ENCODE results near the gene KRT39.

Gene KRT39

DNA sequence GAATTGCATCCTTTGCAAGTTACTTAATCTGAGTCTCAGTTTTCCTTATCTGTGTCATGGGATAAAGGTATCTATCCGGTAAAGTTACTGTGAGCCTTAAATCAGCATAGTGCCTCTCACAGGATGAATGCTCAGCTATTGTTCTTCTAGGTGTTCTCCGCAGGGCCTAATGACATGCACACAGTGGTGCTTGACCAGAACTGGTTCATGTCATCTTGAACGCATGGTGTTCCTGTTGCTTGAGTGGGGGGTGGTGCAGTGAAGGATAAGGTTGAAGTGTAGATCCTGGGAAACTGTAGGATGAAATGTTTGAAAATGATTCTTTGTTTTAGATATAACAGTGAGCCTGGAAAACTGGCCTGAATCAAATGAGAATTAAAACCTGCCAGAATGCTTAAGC is 13.4 kb upstream of the KRT39 start:
- DNase-seq, result no peak

DNA sequence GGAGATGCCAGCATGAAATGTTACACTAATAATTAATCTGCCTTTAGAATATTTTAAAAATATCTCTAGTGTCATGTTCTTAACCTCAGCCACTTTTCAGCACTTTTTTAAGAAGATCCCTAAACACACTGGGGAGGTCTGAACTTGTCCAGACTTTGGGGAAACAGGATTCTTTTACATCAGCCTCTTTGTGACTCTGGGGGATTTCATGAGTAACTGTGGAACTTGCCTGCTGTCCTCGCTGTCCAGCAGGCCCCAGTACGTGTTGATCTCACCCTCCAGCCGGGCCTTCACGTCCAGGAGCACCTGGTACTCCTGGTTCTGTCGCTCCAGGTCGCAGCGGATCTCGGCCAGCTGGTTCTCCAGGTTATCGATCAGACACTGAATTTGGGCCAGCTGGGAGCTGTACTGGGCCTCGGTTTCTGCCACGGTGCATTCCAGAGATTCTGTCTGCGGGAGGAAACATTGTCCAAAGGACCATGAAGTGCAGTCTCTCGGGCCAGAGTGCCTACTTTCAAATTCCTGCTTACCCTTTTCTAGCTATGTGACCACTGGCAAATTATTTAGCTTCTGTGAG is 11.9 kb upstream of the KRT39 start:
- no peak for DNase-seq

DNA sequence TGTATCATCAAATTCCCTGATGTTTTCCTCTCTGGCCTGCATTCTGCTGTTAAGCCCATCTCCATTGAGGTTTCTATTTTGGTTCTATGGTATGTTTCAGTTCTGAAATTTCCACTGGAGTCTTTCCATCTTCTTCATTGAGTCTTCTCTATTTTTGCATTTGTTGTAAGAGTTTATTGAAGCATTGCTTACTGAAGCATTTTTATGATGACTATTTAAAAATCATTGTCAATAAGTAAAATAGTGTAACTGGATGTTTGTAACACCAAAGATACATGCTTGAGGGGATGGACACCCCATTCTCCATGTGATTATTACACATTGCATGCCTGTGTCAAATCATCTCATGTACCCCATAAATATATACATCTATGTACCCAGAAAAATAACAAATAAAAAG is 8.8 kb upstream of the KRT39 start:
- DNase-seq, result no peak

DNA sequence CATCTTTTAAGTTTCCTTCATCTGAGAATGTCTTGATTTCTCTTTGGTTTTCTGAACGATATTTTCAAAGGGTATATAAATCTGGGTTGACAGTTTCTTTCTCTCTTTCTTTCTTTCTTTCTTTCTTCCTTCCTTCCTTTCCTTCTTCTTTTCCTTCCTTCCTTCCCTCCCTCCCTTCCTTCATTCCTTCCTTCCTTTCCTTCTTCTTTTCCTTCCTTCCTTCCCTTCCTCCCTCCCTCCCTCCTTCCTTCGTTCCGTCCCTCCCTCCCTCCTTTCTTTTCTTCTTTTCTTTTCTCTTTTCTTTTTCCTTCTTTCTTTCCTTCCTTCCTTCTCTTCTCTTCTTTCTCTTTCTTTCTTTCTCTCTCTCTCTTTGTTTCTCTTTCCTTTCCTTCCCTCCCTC is 7.6 kb upstream of the KRT39 start:
- DNase-seq, result no peak

DNA sequence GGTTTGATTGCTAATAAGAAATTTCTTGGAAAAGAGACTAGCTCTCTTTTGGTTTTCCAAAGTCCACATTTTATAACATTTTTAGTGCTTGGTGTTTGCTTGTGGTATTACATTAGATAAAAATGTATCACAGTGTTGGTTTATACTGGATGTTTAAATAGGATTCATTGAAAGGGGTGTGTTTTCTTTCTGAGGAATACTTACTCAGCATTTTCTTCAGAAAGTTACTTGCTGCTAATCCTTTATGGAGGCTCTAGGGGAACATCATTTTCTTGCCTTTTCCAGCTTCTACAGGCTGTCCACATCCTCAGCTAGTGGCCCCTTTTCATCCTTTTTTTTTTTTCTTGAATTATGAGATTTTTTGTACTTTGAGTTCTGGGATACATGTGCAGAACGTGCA is 834 bp upstream of the KRT39 start:
- no peak for DNase-seq

DNA sequence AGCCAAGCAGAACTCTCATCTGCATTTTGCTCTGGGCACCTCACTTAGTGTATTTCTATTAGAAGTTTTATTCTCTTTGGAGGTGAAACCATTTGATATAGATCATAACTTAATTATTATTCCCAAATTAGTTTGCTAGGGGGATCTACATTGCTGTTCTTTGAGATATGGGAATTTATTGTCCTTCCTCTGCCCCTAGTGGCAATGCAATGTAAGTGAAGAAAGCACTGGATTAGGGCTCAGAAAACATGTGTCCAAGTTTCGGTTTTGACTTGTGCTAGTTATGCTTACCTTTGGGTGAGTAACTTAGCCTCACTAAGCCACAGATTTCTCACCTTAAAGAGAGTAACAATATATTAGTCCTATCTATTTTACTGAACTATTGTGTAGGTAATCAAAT is 2.9 kb downstream of the KRT39 start:
- no peak for DNase-seq

DNA sequence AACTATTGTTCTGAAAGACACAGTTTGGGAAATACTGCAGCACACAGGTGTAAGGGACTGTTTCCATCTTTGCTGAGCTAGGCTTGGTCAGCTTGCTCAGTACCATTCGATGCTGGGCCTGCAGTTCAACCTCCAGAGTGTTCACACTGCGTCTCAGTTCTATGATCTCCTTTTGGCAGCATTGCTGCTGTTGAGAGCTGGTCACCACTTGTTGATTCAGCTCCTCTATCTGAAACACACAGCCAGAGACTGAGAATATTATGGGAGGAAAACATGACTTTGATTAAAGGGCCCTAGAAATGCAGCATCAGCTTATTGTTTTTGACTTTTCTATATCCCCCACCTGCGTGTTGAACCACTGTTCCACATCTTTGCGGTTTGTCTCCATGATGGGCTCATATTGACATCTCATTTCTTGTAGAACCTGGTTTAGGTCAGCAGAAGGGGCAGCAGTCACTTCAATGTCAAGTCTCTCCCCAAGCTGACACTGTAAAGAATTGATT is 4.6 kb downstream of the KRT39 start:
- DNase-seq, result no peak

DNA sequence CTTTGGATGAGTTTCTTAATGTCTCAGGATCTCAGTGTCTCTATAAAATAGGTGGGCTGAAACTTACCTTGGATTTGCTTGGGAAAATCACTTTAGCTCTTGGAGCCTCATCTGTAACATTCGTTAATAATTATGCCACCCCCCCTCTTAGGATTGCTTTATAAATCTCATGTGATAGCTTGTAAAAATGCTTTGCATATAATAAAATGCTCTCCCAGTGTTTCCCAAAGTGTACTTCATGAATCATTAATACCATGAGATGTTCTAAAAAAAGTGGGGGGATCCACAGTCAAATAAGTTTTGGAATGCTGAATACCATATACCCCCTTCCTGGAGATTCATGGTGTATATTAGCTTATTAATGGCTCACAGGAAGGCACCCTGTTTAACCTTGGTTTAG is 5.2 kb downstream of the KRT39 start:
- DNase-seq, result no peak

DNA sequence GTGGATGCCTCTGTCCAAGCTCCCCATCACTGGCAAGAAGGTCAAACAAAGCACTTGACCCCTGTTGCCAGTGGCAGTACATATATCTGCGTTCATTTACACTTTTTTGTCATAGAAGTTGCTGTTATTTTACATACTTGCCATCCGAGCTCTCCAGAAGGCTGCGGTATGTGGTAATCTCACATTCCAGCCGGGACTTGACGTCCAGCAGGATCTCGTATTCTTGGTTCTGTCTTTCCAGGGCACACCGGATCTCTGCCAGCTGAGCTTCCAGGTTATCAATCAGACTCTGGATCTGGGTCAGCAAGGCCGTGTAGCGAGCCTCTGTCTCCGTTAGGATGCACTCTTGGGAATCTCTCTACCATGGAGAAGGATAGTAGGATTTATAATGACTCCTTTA is 6.6 kb downstream of the KRT39 start:
- DNase-seq, result no peak

DNA sequence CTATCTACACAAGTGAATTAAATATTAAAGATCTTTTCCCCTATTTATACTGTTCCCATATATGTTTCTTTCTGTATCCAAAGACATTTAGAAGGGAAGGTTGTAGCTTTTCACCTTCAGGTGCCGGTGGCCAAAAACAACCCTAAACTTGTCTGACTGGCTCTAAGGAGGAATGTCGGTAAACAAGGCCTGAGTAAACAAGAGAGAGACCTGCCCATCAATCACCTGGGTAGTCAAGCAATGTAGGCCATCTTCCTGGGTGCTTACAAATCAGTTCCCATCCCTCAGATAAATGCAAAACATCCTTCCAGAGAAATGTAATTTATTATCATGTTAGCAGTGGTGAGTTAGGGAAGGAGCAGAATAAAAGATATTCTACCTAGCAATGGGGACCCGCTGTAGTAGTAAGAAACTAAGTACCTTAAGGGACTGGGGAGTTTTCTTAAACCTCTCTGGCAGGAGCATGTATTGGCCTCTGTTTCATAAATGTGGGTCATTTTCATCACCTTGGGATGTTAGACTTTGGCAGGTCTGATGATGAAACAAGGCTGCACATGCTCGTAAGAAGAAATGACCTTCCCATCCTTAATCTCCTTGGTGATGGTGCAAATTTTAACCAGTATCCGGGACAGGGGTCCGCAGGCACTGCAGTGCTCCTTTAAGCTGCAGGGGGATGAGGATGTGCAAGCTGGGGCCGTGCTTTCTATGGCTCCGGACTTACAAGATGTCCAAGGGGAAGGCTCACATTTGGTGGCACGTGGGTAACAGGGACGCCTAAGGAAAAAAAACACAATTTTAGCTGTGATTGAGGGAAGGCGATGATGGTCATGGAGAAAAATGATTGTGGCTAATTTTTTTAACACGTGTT is 8.4 kb downstream of the KRT39 start:
- no peak for DNase-seq

DNA sequence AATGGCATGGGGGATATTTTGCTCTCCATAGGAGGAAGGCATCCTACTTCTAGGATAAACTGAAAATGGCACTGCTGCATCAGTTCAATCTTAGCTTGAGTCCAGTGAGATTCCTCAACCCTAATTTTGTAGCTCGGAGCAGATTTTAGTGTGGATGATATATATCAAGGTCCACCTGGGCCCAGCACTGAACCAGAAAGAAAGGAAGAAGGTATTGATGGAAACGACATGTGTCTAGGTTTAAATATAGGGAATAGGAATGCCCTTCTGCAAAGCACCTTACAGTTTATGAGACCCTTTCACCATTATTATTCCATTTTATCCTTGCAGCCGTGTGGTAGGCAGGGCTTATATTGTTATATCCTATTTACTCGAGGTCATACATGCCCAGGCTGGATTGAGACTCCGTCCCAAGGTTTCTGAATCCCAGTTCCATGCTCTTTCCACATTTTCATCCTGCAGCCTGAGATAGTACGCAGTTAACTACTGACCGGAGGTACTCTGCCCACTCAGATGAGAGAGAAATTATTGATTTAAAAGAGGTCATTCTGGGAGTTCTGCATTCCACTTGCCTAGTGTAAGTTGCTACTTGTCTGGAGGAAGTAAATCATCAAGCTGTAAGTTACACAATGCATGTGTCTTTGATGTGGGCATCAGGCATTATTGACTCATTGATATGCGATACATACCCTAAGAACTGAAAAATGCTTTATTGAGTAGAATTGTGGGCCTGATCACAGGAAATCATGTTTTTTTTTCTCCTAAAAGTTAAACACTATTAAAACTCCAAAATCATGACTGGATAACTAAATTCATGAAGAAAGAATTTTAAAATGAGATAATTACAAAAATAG is 10.1 kb downstream of the KRT39 start:
- no peak for DNase-seq

DNA sequence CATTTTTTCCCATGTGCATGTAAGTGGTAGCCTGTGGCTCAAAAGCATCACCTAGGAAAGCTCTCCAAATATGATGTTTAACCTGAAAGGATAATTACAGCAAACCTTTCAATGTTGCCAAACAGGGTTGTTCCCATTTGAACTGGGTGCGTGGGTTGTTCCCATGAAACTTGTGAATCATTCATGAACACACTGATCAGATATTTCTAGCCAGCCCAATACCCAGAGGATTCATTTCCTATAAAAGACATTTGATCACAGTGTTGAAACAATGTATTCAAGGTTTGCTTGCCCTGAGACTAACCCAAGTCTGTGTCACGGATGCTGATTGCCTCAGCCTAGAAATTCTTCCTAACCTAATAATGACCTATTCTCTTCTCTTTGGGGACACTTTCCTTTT is 12.9 kb downstream of the KRT39 start:
- no peak for DNase-seq

DNA sequence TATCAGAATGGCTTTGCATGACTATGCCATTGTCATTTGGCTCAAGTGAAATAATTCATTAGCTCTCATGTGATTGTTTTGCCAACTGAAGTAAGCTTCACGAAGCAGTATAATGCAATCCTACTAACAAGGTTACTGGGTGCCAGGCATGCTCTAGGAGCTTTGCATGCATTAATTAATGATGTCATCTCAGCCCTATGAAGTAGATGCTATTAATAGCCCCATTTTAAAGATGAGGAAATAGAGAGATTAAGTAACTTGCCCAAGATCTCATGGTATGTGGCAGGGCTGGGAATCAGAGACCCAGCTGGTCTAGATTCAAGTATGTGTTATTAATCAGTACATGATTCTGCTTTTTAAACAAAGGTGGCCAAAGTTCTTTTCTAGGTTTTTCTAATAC is 14.1 kb downstream of the KRT39 start:
- DNase-seq, result no peak

DNA sequence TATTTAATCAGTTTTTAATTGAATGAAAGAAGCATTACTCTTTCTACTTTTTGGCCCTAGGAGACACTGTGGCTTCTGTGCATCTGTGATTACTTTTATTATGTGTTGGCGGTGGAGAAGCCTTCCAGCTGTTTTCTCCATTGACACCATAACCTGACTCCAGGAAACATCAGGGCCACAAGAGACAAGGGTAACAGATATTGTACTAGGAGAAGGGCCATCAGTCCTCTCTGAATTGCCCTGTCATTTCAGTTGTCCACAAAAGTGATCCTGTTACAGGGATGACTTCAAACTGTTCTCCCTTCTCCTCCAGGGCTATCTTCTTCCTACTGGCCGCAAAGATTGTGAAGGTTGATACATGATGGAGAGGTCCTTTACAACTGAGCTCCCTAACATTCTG is 14.6 kb downstream of the KRT39 start:
- DNase-seq, result no peak

DNA sequence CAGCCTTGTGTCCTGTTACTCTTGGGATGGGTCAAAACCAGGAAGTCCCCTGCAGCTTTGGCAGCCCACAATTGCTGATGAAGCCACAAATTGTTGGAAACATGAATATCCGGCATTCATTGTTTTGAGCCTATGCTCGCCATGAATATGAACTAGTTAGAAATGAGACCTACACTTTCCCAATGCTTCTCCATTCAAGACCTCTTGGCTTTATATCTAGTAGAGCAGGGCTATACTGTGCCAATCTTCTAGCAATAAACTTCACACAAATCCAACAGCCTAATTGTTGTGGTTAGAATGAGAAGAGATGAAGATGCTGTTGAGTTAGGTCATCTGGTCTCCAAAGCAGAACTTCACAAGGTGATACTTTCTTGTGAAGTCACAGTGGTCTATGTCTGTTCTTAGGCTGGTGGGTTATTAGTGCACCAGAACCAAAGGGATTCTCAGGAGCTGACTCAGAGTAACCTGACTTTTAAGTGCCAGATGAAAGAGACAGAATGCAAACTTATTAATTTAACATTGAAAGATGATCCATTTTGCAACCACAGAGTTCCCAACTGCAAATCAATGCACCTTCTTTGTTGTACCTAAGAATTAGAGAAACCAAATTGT is 15.6 kb downstream of the KRT39 start:
- DNase-seq, result no peak

DNA sequence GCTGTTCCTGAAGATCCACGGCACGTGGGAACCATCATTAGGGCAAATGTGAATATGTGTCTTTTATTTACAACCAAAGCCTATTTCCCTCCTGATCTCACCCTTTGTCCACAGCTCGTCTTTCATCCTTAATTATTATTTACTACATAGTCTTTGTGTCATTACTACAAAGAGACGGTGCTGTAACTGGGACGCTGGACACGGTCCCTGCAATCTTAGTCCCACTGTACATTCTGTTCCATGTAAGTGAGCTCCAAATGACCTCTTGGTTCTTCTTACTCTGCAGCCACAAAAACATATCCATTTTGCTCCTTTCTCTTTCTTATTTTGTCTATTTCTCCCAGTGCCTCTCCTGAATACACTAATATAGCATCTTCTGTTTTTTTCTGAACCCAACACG is 16.6 kb downstream of the KRT39 start:
- DNase-seq, result no peak

DNA sequence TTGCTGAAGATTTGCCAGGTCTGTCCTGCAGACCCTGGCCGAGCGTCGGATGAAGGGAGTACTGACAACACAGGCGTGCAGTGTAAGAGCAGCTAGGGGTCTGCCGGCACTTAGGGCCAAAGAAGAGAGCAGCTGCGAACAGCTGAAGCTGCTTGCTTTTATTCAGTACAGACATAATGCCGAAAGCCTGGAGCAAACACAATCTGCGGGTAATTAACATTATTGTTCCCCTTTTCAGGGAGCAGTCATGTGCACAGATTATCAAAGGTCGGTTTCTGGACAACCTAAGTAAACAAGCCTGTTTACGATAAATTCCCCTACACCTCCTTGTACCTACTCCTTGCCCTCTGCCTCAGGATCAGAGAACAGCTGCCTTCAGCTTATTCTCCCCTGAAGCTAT is 17.3 kb downstream of the KRT39 start:
- DNase-seq, result no peak

DNA sequence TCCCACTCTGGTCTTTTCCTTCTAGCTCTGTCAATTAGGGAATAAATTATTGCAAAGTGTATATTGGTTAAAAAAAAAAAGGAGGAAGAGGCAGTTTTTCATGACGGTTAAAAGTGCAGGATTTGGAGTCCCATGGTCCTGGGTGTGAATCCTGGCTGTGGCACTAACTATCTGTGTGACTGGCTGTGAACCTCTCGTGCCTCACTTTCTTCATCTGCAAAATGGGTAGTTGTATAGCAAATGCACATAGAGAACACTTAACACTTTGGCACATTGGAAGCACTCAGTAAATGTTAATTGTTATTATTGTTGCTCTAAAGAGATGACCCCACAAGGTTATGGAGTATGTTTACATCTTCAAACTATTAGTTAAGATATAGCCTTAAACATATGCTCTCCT is 18.8 kb downstream of the KRT39 start:
- DNase-seq, result no peak

DNA sequence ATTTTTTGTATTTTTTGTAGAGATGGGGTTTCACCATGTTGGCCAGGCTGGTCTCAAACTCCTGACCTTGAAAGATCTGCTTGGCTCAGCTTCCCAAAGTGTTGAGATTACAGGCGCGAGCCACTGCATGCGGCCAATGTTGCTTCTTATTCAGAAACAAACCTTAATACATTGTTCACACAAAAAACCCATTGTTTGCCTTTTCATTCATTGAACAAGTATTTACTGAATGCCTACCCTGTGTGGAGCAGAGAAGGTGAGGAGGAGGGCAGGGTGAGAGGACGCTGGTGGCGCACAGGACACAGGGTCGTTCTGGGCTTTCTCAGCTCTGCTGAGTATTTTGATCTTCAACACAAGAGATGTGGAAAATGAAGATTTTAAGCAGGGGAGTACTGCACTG is 21.3 kb downstream of the KRT39 start:
- DNase-seq, result no peak

DNA sequence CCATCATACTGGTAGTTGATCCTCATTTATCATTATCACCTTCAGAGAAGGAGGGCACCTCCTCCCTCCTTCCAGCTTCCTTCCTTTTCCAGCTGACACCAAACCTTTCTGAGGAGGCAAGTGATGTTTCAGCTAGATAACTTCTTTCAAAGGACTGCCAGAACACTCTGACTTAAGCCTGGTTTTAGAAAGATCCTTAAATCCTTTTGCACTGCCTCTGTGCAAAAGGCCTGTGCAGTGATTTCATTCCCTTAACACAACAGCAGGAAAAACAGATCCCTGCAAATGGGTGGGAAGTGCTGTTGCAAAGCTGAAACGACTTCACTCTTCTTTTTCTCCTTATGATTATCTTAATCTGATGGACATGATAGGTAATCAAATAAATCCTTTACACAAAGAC is 22.2 kb downstream of the KRT39 start:
- DNase-seq, result no peak

DNA sequence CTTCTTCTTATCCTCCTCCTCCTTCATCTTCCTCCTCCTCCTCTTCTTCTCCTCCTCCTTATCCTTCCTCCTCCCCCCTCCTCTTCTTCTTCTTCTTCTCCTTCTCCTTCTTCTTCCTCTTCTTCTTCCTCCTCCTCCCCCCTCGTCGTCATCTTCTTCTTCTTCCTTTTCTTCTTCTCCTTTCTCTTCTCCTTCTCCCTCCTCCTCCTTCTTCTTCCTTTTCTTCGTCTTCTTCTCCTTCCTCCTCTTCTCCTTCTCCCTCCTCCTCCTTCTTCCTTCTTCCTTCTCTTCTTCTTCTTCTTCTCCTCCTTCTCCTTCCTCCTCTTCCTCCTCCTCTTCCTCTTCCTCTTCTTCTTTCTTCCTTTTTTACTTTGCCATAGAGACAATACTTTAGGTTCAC is 24.2 kb downstream of the KRT39 start:
- DNase-seq, result no peak

DNA sequence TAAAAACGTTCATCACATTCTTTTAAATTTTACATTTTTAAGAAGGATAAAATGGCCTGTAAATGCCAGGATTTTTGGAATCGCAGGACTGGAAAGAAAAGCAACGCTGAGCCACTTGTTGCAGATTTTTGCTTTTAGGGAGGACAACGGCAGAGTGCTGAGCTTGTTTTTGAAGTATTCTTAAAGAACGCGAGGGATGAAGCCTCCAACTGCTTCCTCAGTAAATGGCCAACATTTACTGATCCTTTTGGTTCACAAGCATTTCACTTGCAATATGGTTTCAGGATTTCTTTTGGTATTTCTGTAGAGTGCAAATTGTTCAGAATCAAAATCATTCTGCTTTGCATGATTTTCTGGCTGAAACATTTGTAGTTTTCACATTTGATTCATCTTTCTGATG is 26.5 kb downstream of the KRT39 start:
- no peak for DNase-seq

DNA sequence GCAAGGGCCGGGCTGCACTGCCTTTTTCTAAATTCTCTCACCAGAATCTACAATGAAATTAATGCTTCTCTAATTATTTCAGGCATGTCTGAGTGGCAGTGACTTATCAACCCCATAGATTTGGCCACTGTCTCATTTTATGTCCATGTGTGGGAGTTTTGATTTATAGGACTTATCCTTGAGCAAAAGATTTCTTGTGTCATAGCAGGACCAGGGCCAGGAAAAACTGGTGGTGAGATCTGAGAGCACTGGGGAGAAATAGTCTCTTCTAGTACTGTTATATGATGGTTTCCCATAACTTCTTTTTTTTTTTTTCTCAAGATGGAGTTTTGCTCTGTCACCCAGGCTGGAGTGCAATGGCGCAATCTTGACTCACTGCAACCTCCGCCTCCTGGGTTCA is 27.8 kb downstream of the KRT39 start:
- no peak for DNase-seq

Data from NCI-H1092 treated with DMSO at 0.1 percent for 48 hours (cell line).